ENCODE results near the gene PACRGL. TPM values are rescaled to one million over a fixed set of nuclear protein-coding genes. Genes with fewer than 3 reads are reported as not detected.
"Not testable (repeated sequence)": the region's sequence is repeated elsewhere in the genome, so short reads cannot be mapped to it uniquely, and the experiment has no call there.

Gene PACRGL
- polyA plus RNA-seq, 2 donors = 5.0 to 7.7 TPM

DNA sequence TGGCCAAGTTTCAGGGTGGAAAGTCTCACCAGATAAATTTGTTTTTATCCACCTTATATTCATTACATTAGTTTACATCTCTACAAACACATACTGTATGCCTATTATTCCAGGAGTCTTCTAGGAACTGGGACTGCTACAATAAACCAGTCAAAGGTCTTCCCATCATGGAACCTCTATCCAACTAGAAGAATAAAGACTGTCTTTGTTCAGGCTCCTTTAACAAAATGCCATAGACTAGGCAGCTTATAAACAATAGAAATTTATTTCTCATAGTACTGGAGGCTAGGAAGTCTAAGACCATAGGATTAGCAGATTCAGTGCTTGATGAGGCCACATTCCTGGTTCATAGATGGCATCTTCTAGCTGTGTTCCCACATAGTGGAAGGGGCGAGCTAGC lies 61.6 kb downstream of the PACRGL start:
- H3K4me3 ChIP-seq (ENCODE audit: low read depth in 1 of 2, low read length in 2 of 2) = no peak overlapping the region
- H3K9me3 ChIP-seq (ENCODE audit: control insufficient read depth in 2 of 2, insufficient read depth in 1 of 2, low read depth in 1 of 2, low read length in 1 of 2) = no peaks in the 10 kb centered on the region
- H3K27me3 ChIP-seq (ENCODE audit: control insufficient read depth in 1 of 2, insufficient read depth in 2 of 2, low read length in 2 of 2) = no peaks in the 10 kb centered on the region
- no peaks in the 10 kb centered on the region for H3K36me3 ChIP-seq (ENCODE audit: control insufficient read depth in 2 of 2, insufficient read depth in 2 of 2, low read length in 1 of 2)
- no peaks in the 10 kb centered on the region for H3K4me1 ChIP-seq (ENCODE audit: control insufficient read depth in 2 of 2, insufficient read depth in 2 of 2, low read length in 1 of 2)
- 92 to 95% methylated on average over 1 of the region's 1 CpG for WGBS, 2 donors
- H3K27ac ChIP-seq (ENCODE audit: low read depth in 2 of 2, low read length in 1 of 2) = no peak overlapping the region

DNA sequence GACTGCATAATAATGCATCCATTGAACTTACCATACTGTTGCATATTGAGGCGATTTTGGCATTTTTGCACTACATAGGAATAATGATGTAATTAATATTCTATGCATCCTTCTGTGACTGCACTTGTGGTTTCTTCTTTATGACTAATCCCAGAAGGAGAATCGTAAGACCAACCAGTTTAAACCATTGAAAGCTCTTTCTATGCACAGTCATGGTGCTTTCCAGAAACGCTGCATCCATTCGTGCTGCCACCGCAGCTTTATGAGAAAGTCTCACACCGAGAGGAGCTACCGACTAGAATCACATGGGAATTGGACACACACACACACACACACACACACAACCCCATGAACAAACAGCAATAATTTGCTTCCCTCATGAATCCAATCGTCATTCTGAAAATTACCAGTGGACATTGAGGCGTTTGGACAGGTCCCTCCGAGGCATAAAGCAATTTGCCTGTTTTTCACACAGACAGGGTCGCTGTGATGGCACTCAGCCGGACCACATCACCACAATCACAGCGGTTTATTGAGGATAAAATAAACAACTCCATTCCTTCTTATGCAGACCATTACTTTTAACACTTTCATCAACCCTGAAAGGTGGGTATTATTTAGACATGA lies 64.2 kb downstream of the PACRGL start:
- no peaks in the 10 kb centered on the region for H3K9me3 ChIP-seq (ENCODE audit: control insufficient read depth in 2 of 2, insufficient read depth in 1 of 2, low read depth in 1 of 2, low read length in 1 of 2)
- H3K4me3 ChIP-seq (ENCODE audit: low read depth in 1 of 2, low read length in 2 of 2) = no peak overlapping the region
- H3K4me1 ChIP-seq (ENCODE audit: control insufficient read depth in 2 of 2, insufficient read depth in 2 of 2, low read length in 1 of 2) = no peaks in the 10 kb centered on the region
- H3K27me3 ChIP-seq (ENCODE audit: control insufficient read depth in 1 of 2, insufficient read depth in 2 of 2, low read length in 2 of 2) = no peaks in the 10 kb centered on the region
- H3K27ac ChIP-seq (ENCODE audit: low read depth in 2 of 2, low read length in 1 of 2) = no peak overlapping the region
- 81 to 88% methylated on average over 13 of the region's 13 CpGs for WGBS, 2 donors
- no peaks in the 10 kb centered on the region for H3K36me3 ChIP-seq (ENCODE audit: control insufficient read depth in 2 of 2, insufficient read depth in 2 of 2, low read length in 1 of 2)

DNA sequence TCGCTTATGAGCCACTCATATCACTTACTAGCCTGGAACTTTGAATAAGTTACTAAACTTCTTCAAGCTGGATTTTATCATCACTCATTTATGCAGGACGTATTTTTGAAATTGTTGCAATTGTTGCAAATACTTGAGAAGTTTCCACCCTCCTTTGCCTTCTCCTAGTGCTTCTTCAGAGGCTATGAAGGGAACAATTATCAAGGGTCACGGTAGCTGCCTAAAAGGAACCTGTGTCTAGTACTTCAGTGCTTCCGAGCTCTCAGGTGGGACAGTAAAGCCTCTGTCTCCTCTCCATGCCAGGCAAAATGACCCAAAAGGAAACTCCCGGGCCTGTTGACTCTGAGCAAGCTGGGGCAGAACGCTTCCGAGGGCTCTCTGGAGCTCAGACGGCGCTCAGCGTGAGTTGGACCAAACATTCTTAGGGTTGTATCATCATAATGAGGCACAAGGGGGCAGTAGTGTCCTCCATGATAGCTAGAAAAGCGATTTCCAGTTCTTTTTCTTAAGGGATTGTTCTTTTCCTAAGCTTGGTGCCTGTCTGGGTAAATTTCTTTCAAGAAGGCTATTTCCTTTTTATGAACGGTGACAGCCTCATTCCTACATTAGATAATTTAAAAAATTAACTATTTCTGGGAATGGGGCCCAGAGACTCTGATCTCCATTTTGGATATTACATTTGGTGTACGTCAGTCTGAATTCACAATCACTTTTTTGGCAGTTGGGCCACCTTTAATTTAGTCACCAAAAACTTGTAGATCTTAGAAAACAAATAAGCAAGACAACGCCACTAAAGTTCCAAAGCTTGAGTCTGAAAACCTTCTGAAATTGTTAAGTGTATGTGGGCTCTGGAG lies 73.1 kb downstream of the PACRGL start:
- WGBS, 2 donors = 25 to 28% methylated on average over 14 of the region's 14 CpGs
- H3K27ac ChIP-seq (ENCODE audit: low read depth in 2 of 2, low read length in 1 of 2) = no peak overlapping the region
- H3K4me1 ChIP-seq (ENCODE audit: control insufficient read depth in 2 of 2, insufficient read depth in 2 of 2, low read length in 1 of 2) = no peaks in the 10 kb centered on the region
- no peaks in the 10 kb centered on the region for H3K36me3 ChIP-seq (ENCODE audit: control insufficient read depth in 2 of 2, insufficient read depth in 2 of 2, low read length in 1 of 2)
- no peak overlapping the region for H3K4me3 ChIP-seq (ENCODE audit: low read depth in 1 of 2, low read length in 2 of 2)
- no peaks in the 10 kb centered on the region for H3K27me3 ChIP-seq (ENCODE audit: control insufficient read depth in 1 of 2, insufficient read depth in 2 of 2, low read length in 2 of 2)
- H3K9me3 ChIP-seq (ENCODE audit: control insufficient read depth in 2 of 2, insufficient read depth in 1 of 2, low read depth in 1 of 2, low read length in 1 of 2) = no peaks in the 10 kb centered on the region

DNA sequence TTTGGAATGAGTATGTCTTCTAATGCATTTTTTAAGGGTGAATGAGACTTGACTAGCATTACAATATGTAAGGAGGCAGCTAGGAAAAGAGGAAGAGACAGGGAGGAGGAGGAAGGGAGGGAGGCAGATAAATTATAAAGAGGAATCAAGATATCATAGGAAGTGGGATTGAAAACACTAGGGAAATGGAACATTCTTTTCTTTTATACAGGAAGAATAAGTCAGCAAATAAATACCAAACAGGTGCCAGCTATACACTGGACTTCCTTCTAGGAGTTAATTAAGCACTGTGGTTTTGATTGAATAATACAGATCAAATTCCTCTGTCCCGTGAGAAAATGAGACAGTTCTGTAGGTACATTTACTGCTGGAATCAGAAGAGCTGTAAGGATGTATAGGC lies 78.6 kb downstream of the PACRGL start:
- Histone ChIP-seq H3K27me3 (ENCODE audit: control insufficient read depth in 1 of 2, insufficient read depth in 2 of 2, low read length in 2 of 2) (no peaks in the 10 kb centered on the region), H3K4me1 (ENCODE audit: control insufficient read depth in 2 of 2, insufficient read depth in 2 of 2, low read length in 1 of 2) (no peaks in the 10 kb centered on the region), H3K9me3 (ENCODE audit: control insufficient read depth in 2 of 2, insufficient read depth in 1 of 2, low read depth in 1 of 2, low read length in 1 of 2) (no peaks in the 10 kb centered on the region), H3K36me3 (ENCODE audit: control insufficient read depth in 2 of 2, insufficient read depth in 2 of 2, low read length in 1 of 2) (no peaks in the 10 kb centered on the region), H3K4me3 (ENCODE audit: low read depth in 1 of 2, low read length in 2 of 2) (no peak overlapping the region), H3K27ac (ENCODE audit: low read depth in 2 of 2, low read length in 1 of 2) (no peak overlapping the region)
- WGBS, 2 donors = 52 to 54% methylated on average over 1 of the region's 1 CpG

DNA sequence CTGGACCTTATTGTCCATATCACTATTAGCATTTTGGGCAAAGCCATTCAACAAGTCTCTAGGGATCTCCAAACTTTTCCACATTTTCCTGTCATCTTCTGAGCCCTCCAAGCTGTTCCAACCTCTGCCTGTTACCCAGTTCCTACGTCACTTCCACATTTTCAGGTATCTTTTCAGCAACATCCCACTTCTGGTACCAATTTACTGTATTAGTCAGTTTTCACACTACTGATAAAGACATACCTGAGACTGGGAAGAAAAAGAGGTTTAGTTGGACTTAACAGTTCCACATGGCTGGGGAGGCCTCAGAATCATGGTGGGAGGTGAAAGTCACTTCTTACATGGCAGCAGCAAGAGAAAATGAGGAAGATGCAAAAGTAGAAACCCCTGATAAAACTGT lies 82.9 kb downstream of the PACRGL start:
- not testable (repeated sequence) for H3K36me3 ChIP-seq (ENCODE audit: control insufficient read depth in 2 of 2, insufficient read depth in 2 of 2, low read length in 1 of 2); H3K27me3 ChIP-seq (ENCODE audit: control insufficient read depth in 1 of 2, insufficient read depth in 2 of 2, low read length in 2 of 2); H3K27ac ChIP-seq (ENCODE audit: low read depth in 2 of 2, low read length in 1 of 2); H3K9me3 ChIP-seq (ENCODE audit: control insufficient read depth in 2 of 2, insufficient read depth in 1 of 2, low read depth in 1 of 2, low read length in 1 of 2); H3K4me1 ChIP-seq (ENCODE audit: control insufficient read depth in 2 of 2, insufficient read depth in 2 of 2, low read length in 1 of 2); H3K4me3 ChIP-seq (ENCODE audit: low read depth in 1 of 2, low read length in 2 of 2)
- 92 to 97% methylated on average over 1 of the region's 1 CpG for WGBS, 2 donors

DNA sequence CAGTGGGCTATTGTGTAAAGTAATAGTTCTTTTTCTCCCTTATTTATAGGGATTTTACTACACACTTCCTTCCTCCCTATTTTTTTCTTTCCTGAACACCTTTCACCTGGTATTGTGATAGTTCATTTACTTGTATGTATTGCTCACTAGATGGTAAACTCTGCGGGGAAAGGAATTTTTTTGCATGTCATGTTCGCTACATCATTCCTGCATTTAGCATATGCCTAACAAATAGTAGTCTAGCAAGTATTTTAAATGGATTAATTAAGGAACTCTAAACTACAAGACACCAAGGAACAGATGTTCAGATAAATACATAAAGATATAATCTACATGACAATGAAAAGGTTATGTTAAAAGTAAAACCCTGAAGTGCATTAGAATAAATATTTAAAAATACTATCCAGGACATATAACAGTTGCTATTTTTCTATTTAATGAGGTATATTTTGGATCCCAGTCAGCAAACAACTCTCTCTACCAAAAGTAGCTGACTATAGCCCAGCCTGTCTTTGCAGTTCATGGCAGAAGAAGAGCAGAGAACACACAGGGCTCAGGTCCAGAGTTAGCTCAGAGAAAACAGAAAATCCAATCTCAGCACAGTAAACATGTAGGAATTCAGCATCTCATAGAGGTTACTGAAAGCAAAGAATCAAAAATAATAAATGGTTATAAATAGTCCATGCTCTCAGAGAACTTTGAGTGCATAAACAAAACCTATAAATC lies 87.8 kb downstream of the PACRGL start:
- H3K36me3 ChIP-seq (ENCODE audit: control insufficient read depth in 2 of 2, insufficient read depth in 2 of 2, low read length in 1 of 2) = no peaks in the 10 kb centered on the region
- 68 to 75% methylated on average over 2 of the region's 2 CpGs for WGBS, 2 donors

More for the DNA sequence above, 87.8 kb downstream of the PACRGL start:
- H3K27me3 ChIP-seq (ENCODE audit: control insufficient read depth in 1 of 2, insufficient read depth in 2 of 2, low read length in 2 of 2) = no peaks in the 10 kb centered on the region
- H3K4me1 ChIP-seq (ENCODE audit: control insufficient read depth in 2 of 2, insufficient read depth in 2 of 2, low read length in 1 of 2) = no peaks in the 10 kb centered on the region
- no peak overlapping the region for H3K27ac ChIP-seq (ENCODE audit: low read depth in 2 of 2, low read length in 1 of 2)
- no peaks in the 10 kb centered on the region for H3K9me3 ChIP-seq (ENCODE audit: control insufficient read depth in 2 of 2, insufficient read depth in 1 of 2, low read depth in 1 of 2, low read length in 1 of 2)
- H3K4me3 ChIP-seq (ENCODE audit: low read depth in 1 of 2, low read length in 2 of 2) = no peak overlapping the region

All from esophagus (tissue), 2 donors.